Measurements from ENCODE around the gene HIGD1B. TPM values are rescaled to one million over a fixed set of nuclear protein-coding genes. Genes with fewer than 3 reads are reported as not detected.

HIGD1B gene
- total and polyA plus RNA-seq, 2 of the 13 experiments (the other 11 are each of a cell fraction or from before 2014, with no cell fraction given), result not detected

DNA sequence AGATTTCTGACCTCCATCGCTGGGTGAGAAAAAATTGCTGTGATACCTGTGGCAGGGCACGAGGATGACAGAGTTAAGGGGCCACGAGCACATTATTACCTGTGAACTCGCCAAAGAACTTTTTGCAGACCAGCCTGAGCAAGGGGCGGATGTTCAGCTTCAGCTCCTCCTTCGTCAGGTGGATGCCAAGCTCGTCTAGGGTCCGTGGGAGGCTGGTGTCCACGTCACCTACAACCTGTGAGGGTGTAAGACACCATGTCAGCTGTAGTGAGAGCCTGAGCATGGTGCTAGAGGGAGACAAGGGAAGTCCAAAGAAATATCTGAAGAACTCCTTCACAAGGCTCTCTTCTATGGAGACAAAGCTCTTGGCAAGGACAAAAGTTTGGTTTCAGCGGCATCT is 17.1 kb downstream of the HIGD1B start (continued):
- TF ChIP-seq MYC (CRISPR knock-in tag; IDR thresholded peaks at IDR 0.05; ENCODE audit: borderline replicate concordance) (0 out of 2 replicates have a peak, but pooled peaks have one; percentile 21), ZNF761 (CRISPR knock-in tag; conservative IDR thresholded peaks at IDR 0.05) (no peak), GFI1 (CRISPR knock-in tag; IDR thresholded peaks at IDR 0.05; ENCODE audit: borderline replicate concordance) (0 out of 2 replicates have a peak, but pooled peaks have one; percentile 36), CBX1 (IDR thresholded peaks at IDR 0.05; ENCODE audit: low read depth) (no peak), ZBTB20 (CRISPR knock-in tag; IDR thresholded peaks at IDR 0.05; ENCODE audit: borderline replicate concordance, low read depth) (no peak), FOXC1 (CRISPR knock-in tag; IDR thresholded peaks at IDR 0.05; ENCODE audit: borderline replicate concordance) (no peak), MTA3 (CRISPR knock-in tag; IDR thresholded peaks at IDR 0.05) (no peak), ZNF777 (CRISPR knock-in tag; IDR thresholded peaks at IDR 0.05) (0 out of 2 replicates have a peak, but pooled peaks have one; percentile 12), ZFP36L2 (CRISPR knock-in tag; IDR thresholded peaks at IDR 0.05) (no peak), KMT2B (CRISPR knock-in tag; IDR thresholded peaks at IDR 0.05) (no peak), ZNF558 (CRISPR knock-in tag; IDR thresholded peaks at IDR 0.05; ENCODE audit: borderline replicate concordance) (no peak), KLF13 (CRISPR knock-in tag; IDR thresholded peaks at IDR 0.05) (no peak)
- TF ChIP-seq, protein P1, sequence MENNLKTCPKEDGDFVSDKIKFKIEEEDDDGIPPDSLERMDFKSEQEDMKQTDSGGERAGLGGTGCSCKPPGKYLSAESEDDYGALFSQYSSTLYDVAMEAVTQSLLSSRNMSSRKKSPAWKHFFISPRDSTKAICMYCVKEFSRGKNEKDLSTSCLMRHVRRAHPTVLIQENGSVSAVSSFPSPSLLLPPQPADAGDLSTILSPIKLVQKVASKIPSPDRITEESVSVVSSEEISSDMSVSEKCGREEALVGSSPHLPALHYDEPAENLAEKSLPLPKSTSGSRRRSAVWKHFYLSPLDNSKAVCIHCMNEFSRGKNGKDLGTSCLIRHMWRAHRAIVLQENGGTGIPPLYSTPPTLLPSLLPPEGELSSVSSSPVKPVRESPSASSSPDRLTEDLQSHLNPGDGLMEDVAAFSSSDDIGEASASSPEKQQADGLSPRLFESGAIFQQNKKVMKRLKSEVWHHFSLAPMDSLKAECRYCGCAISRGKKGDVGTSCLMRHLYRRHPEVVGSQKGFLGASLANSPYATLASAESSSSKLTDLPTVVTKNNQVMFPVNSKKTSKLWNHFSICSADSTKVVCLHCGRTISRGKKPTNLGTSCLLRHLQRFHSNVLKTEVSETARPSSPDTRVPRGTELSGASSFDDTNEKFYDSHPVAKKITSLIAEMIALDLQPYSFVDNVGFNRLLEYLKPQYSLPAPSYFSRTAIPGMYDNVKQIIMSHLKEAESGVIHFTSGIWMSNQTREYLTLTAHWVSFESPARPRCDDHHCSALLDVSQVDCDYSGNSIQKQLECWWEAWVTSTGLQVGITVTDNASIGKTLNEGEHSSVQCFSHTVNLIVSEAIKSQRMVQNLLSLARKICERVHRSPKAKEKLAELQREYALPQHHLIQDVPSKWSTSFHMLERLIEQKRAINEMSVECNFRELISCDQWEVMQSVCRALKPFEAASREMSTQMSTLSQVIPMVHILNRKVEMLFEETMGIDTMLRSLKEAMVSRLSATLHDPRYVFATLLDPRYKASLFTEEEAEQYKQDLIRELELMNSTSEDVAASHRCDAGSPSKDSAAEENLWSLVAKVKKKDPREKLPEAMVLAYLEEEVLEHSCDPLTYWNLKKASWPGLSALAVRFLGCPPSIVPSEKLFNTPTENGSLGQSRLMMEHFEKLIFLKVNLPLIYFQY (CRISPR knock-in tag; IDR thresholded peaks at IDR 0.05; ENCODE audit: borderline replicate concordance), result no peak

Measured in HepG2 (cell line).